Right cardiac atrium (tissue), 5 donors: Measurements from ENCODE around the gene DGKD. TPM values are rescaled to one million over a fixed set of nuclear protein-coding genes. Genes with fewer than 3 reads are reported as not detected.
A peak's percentile ranks its signal among the peaks of the same experiment; 100 is the strongest.

Experiments used
- ATAC-seq, 2 donors: fragments of 200-7000 bp; cut with Tn5 transposase; one replicate each; pipeline versions ENCODE4 v1.8.0 to v1.9.1; 2020; ENCODE audit warnings: moderate library complexity in 2 of 2, mild to moderate bottlenecking in 1 of 2
- DNase-seq, 3 donors: peaks; one replicate each; pipeline ENCODE4 v3.0.0-alpha.2; 2020
- H3K27ac ChIP-seq: one replicate; pipeline ENCODE4 v1.5.1; 2013; ENCODE audit warnings: mild to moderate bottlenecking, low read length, control low read depth, moderate library complexity
- H3K27me3 ChIP-seq: one replicate; pipeline ENCODE4 v1.6.1; 2013; ENCODE audit not compliant: control insufficient read depth, insufficient read depth
- H3K4me1 ChIP-seq: one replicate; pipeline ENCODE4 v1.6.1; 2013; ENCODE audit warnings: low read length; ENCODE audit not compliant: control insufficient read depth, insufficient read depth
- H3K4me3 ChIP-seq: one replicate; pipeline ENCODE4 v1.5.1; 2013; ENCODE audit warnings: low read length, control low read depth
- H3K9me3 ChIP-seq: one replicate; pipeline ENCODE4 v1.6.1; 2013; ENCODE audit warnings: low read length; ENCODE audit not compliant: control insufficient read depth
- WGBS: extraction: QIAGEN DNeasy Blood & Tissue Kit; methylation state at CpG from one replicate; pipeline ENCODE4 v1.1.7; 2013; 5-methylcytosine and 5-hydroxymethylcytosine counted together
- intact Hi-C, 4 donors: fragments of 100-400 bp; cut with DNase I; formaldehyde crosslinking; loops; one replicate each; pipeline versions ENCODE4 v1.11.0 to v1.14.0; 2022 to 2023
- polyA plus RNA-seq: library from polyadenylated mRNA; stranded (reverse); fragments of 200-250 nt; gene quantifications from one replicate; pipeline ENCODE4 v1.2.3, GENCODE V29; 2013
- total RNA-seq, 4 donors: library from RNA; stranded (reverse); fragmentation: NEBNext Ultra II Directional; extraction: Animal tissue kit (Norgen Biotek cat#: 25700); gene quantifications; one replicate each; pipeline ENCODE4 v1.2.1, GENCODE V29; 2021
- donor health status: healthy with polysubstance abuse.
- donor health status: DM: no; HTN: yes; CAD: no.
- donor health status: DM: no; HTN: no; CAD: no.
- donor health status: DM: no; HTN: yes; CAD: no; lungs with severe emphysema.
- donor health status: DM: yes; HTN: yes; CAD: no.

The DGKD gene
- total and polyA plus RNA-seq, 5 donors: 17.9 to 44.9 (median 34.5) TPM

- intact Hi-C loops: loop anchor here in 3 of 4 donors (5.0 to 10.0 kb wide), 2 partner anchors 89 to 92 kb away; no protein-coding TSS in a partner anchor
- H3K27me3 ChIP-seq: no peaks in the 10 kb centered on the region
- no peaks in the 10 kb centered on the region for H3K9me3 ChIP-seq
- no peak overlapping the region for H3K4me3 ChIP-seq
- H3K4me1 ChIP-seq: peaks cover 5% of the 10 kb centered on the region
- no peak overlapping the region for H3K27ac ChIP-seq
- peak; percentile 38 to 67 (median 67) for DNase-seq
- ATAC-seq: peak; percentile 14 to 53
- WGBS: 75% methylated on average over 22 of the region's 22 CpGs
These were observed 1.1 kb upstream of the DGKD start for GRCh38 chr2:233353101-233353768.

- WGBS: under 1% methylated on average over 63 of the region's 77 CpGs
- no peaks in the 10 kb centered on the region for H3K9me3 ChIP-seq
- DNase-seq: no peak
- ATAC-seq: peak in 1 of 2 donors; percentile 3
- no peaks in the 10 kb centered on the region for H3K27me3 ChIP-seq
- H3K27ac ChIP-seq: no peak overlapping the region
- intact Hi-C loops: loop anchor here in 3 of 4 donors (5.0 to 10.0 kb wide), 2 partner anchors 88 to 90 kb away; no protein-coding TSS in a partner anchor
- peaks cover 5% of the 10 kb centered on the region for H3K4me1 ChIP-seq
- peak overlapping the region; percentile 99 for H3K4me3 ChIP-seq
These were observed 218 bp downstream of the DGKD start for GRCh38 chr2:233354500-233354924.

GRCh38 chr2:233354971-233355574, 779 bp downstream of the DGKD start:
- ATAC-seq (no peak), DNase-seq (peak; percentile 38 to 73 (median 65))
- Histone ChIP-seq H3K4me3 (peak overlapping the region; percentile 99), H3K27ac (no peak overlapping the region), H3K9me3 (no peaks in the 10 kb centered on the region), H3K4me1 (peaks cover 7% of the 10 kb centered on the region), H3K27me3 (no peaks in the 10 kb centered on the region)
- intact Hi-C loops: loop anchor here (5.0 to 10.0 kb wide), 2 partner anchors 87 to 90 kb away; no protein-coding TSS in a partner anchor
- 6% methylated on average over 46 of the region's 46 CpGs for WGBS

GRCh38 chr2:233355916-233356315, 1.6 kb downstream of the DGKD start:
- Histone ChIP-seq H3K4me1 (peaks cover 7% of the 10 kb centered on the region), H3K27me3 (no peaks in the 10 kb centered on the region), H3K27ac (no peak overlapping the region), H3K9me3 (no peaks in the 10 kb centered on the region), H3K4me3 (no peak overlapping the region)
- ATAC-seq (no peak), DNase-seq (no peak)
- 97% methylated on average over 10 of the region's 10 CpGs for WGBS
- intact Hi-C loops: loop anchor here in 2 of 4 donors (5.0 to 10.0 kb wide), 2 partner anchors 86 to 89 kb away; no protein-coding TSS in a partner anchor

- no peak overlapping the region for H3K27ac ChIP-seq
- intact Hi-C loops: loop anchor here in 2 of 4 donors (5.0 to 10.0 kb wide), 2 partner anchors 86 to 88 kb away; no protein-coding TSS in a partner anchor
- no peaks in the 10 kb centered on the region for H3K9me3 ChIP-seq
- H3K4me3 ChIP-seq: no peak overlapping the region
- 62% methylated on average over 4 of the region's 4 CpGs for WGBS
- peaks cover 7% of the 10 kb centered on the region for H3K4me1 ChIP-seq
- DNase-seq (peak in 1 of 3 donors; percentile 36), ATAC-seq (no peak)
- H3K27me3 ChIP-seq: no peaks in the 10 kb centered on the region
These were observed 2.4 kb downstream of the DGKD start for GRCh38 chr2:233356546-233357308.

- intact Hi-C loops: loop anchor here in 2 of 4 donors (5.0 to 10.0 kb wide), 2 partner anchors 84 to 86 kb away; no protein-coding TSS in a partner anchor
- Histone ChIP-seq H3K4me1 (peaks cover 7% of the 10 kb centered on the region), H3K27ac (no peak overlapping the region), H3K27me3 (no peaks in the 10 kb centered on the region), H3K9me3 (no peaks in the 10 kb centered on the region), H3K4me3 (no peak overlapping the region)
- ATAC-seq: no peak
- DNase-seq: no peak
- WGBS: 71% methylated on average over 4 of the region's 4 CpGs
These were observed 4.0 kb downstream of the DGKD start for GRCh38 chr2:233358335-233358734.

GRCh38 chr2:233358947-233359346, 4.7 kb downstream of the DGKD start:
- Histone ChIP-seq H3K27me3 (no peaks in the 10 kb centered on the region), H3K4me1 (peaks cover 6% of the 10 kb centered on the region), H3K9me3 (no peaks in the 10 kb centered on the region), H3K27ac (no peak overlapping the region), H3K4me3 (no peak overlapping the region)
- 70% methylated on average over 6 of the region's 6 CpGs for WGBS
- no peak for ATAC-seq
- intact Hi-C loops: loop anchor here in 2 of 4 donors (5.0 to 10.0 kb wide), 2 partner anchors 83 to 86 kb away; no protein-coding TSS in a partner anchor
- no peak for DNase-seq

GRCh38 chr2:233359823-233360222, 5.5 kb downstream of the DGKD start:
- DNase-seq (no peak), ATAC-seq (no peak)
- H3K4me1 ChIP-seq: peaks cover 6% of the 10 kb centered on the region
- no peaks in the 10 kb centered on the region for H3K27me3 ChIP-seq
- H3K4me3 ChIP-seq: no peak overlapping the region
- no peak overlapping the region for H3K27ac ChIP-seq
- intact Hi-C loops: loop anchor here in 2 of 4 donors (5.0 to 10.0 kb wide), 2 partner anchors 82 to 85 kb away; no protein-coding TSS in a partner anchor
- no peaks in the 10 kb centered on the region for H3K9me3 ChIP-seq
- WGBS: 94% methylated on average over 3 of the region's 3 CpGs

GRCh38 chr2:233360771-233361176, 6.5 kb downstream of the DGKD start:
- no peak overlapping the region for H3K4me3 ChIP-seq
- peaks cover 5% of the 10 kb centered on the region for H3K4me1 ChIP-seq
- WGBS: 51% methylated on average over 4 of the region's 4 CpGs
- intact Hi-C loops: no loop called here
- ATAC-seq (peak; percentile 38 to 64), DNase-seq (peak in 1 of 3 donors; percentile 57)
- H3K9me3 ChIP-seq: no peaks in the 10 kb centered on the region
- no peak overlapping the region for H3K27ac ChIP-seq
- no peaks in the 10 kb centered on the region for H3K27me3 ChIP-seq

- H3K27ac ChIP-seq: no peak overlapping the region
- no peaks in the 10 kb centered on the region for H3K9me3 ChIP-seq
- peaks cover 2% of the 10 kb centered on the region for H3K4me1 ChIP-seq
- intact Hi-C loops: no loop called here
- ATAC-seq: peak in 1 of 2 donors; percentile 45
- no peak overlapping the region for H3K4me3 ChIP-seq
- no peaks in the 10 kb centered on the region for H3K27me3 ChIP-seq
- DNase-seq: no peak
- WGBS: 42% methylated on average over 7 of the region's 7 CpGs
These were observed 7.0 kb downstream of the DGKD start for GRCh38 chr2:233361297-233361696.
